AG09309 (cell line): ENCODE measurements around the gene DNAJC4.

Experiments used
- DNase-seq: peaks from one replicate; pipeline ENCODE4 v3.0.0-alpha.2; 2010; ENCODE audit warnings: low read depth
- H3K4me3 ChIP-seq: 2 replicates; pipeline ENCODE4 v1.5.1; 2011; ENCODE audit warnings: mild to moderate bottlenecking, low read depth, low read length, moderate library complexity; ENCODE audit not compliant: control insufficient read depth
- TF ChIP-seq, protein P1 (sequence below): IDR thresholded peaks from 2 replicates; pipeline ENCODE4 v1.5.1; 2011; ENCODE audit warnings: mild to moderate bottlenecking, low read depth, low read length, inconsistent platforms; ENCODE audit not compliant: insufficient read depth, control insufficient read depth; ENCODE audit errors: missing control alignments

The DNAJC4 gene

DNA sequence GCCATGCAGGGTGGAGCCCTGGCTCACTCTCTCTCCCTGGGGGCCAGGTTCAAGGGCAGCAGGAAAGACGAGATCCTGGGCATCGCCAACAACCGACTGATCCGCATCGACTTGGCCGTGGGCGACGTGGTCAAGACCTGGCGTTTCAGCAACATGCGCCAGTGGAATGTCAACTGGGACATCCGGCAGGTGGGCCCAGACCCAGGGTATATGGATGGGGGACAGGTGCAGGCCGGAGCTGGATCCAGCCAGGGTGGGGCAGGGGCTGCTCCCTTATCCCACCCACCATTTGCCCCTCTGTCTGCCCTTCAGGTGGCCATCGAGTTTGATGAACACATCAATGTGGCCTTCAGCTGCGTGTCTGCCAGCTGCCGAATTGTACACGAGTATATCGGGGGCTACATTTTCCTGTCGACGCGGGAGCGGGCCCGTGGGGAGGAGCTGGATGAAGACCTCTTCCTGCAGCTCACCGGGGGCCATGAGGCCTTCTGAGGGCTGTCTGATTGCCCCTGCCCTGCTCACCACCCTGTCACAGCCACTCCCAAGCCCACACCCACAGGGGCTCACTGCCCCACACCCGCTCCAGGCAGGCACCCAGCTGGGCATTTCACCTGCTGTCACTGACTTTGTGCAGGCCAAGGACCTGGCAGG, 7.2 kb upstream of the DNAJC4 start:
- TF ChIP-seq, protein P1, sequence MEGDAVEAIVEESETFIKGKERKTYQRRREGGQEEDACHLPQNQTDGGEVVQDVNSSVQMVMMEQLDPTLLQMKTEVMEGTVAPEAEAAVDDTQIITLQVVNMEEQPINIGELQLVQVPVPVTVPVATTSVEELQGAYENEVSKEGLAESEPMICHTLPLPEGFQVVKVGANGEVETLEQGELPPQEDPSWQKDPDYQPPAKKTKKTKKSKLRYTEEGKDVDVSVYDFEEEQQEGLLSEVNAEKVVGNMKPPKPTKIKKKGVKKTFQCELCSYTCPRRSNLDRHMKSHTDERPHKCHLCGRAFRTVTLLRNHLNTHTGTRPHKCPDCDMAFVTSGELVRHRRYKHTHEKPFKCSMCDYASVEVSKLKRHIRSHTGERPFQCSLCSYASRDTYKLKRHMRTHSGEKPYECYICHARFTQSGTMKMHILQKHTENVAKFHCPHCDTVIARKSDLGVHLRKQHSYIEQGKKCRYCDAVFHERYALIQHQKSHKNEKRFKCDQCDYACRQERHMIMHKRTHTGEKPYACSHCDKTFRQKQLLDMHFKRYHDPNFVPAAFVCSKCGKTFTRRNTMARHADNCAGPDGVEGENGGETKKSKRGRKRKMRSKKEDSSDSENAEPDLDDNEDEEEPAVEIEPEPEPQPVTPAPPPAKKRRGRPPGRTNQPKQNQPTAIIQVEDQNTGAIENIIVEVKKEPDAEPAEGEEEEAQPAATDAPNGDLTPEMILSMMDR = no peak
- no peak for DNase-seq
- no peak overlapping the region for H3K4me3 ChIP-seq

DNA sequence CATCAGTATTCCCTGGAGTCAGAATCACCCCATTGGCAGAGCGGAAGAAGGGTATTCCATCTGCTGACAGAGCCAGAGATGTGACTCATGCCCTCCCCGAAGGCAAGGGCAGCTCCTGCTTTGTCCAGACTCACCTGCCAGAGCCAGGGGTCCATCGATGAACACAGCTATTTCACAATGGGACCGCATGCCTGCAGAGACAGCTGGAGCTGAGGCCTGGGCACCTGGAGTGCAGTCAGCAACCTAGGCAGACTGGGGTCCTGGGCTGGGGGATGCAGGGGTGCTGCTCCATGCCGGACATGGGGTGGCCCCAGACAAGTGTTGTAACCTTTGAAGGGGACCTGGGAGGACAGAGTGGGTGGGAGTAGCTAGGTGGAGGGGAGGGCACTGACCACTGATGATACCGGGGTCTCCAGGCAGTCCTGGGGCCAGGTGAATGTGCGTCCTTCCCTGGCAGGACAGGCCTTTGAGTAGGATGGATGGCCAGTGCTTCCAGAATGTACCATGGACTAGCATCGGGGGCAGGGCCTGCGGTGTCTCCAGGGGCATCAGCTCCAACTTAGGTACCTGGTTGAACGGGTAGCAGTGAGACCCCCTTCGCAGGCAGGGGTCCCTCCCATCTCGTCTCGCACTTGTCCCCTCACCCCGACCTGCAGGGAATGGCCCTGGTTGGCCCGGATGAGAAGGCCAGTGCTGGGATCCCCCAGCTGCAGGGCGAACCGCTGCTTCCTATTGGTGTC, 6.0 kb upstream of the DNAJC4 start:
- H3K4me3 ChIP-seq = no peak overlapping the region
- TF ChIP-seq, protein P1 = no peak
- DNase-seq = no peak

DNA sequence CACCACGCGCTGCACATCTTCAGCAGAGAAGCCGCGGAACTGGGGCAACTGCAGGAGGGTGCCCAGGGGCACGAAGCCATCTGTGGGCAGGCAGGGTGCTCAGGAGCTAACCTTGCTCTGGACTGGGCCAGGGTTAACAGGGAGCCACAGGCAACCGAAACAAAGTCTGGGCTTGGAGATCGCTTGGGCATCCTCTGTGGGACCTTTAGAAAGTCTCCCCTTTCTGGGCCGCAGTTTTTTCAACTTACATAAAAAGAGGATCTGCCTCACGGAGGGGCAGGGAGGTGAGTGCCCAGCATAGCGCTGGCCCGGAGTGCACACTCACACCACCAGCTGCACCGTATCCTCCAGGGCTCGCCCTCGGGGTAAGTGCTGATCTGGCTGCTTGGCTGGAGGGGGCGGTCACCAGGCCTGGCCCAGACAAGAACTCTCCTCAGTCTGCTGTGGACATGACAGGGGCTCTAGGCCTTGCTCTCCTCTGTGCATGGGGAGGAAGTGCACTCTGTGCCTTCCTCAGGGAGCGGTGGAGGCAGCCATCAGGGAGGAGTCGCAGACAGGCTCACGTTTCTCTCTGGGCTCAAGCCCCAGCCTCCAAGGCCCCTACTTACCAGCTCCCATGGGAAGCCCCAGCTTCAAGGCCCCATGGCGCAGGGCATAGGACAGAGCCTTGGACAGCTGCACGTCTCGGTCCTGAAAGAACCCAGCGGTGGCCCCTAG, 5.3 kb upstream of the DNAJC4 start:
- peak overlapping the region; percentile 87 for H3K4me3 ChIP-seq
- TF ChIP-seq, protein P1 = no peak
- no peak for DNase-seq

DNA sequence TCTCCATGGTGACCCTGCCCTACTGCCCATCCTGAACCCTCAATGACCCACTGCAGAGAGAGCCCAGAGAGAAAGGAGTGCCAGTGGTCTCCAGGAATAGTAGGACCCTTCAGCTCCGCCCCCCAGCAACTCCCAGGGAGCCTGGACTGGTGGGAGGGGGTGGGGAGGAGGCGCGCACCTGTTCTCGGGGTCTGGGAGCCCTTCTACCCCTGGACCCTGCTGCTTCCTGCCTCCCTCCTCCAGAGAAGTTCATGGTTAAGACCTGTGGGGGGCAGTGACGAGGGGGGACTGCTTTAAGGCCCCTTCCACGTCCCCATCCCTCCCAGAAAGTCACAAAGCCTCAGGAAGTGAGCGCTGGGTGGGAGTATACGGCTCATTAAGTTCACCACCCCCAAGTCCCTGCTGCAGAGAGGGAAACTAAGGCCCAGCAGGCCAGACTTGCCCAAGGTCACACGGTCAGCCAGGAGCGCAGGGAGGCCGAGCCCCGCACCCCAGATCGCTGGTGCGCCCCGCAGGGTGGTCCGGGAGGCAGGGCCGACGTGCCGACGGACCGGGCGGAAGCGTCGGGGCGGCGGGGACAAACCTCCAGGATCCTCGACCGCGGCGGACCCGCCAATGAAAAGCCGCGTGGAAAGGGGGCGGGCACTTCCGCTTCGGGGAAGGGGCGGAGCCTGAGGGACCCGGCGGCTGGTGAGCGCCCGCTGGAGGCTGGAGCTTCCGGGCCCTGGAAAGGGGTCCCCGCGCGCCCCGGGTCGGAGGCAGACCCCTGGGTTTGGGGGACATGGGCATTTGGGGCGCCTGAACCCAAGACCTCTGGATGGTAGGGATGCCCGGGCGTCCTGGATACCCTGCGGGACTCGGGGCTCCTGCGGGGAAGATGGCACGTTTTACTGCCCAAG, 4.5 kb upstream of the DNAJC4 start, which contains the start of the genes NUDT22 and TRPT1:
Gene NUDT22, plus strand, starts transcription at position 667 of the 899 bp plus-strand sequence. CDS start 379 bp downstream, outside the sequence.
Gene TRPT1, minus strand, starts transcription at position 579 of the 899 bp plus-strand sequence. Its CDS starts 326 bp downstream, at position 253.
- H3K4me3 ChIP-seq = peak within 1 kb of the TSS; percentile 87
- DNase-seq = no peak
- TF ChIP-seq, protein P1 = peak; percentile 38

DNA sequence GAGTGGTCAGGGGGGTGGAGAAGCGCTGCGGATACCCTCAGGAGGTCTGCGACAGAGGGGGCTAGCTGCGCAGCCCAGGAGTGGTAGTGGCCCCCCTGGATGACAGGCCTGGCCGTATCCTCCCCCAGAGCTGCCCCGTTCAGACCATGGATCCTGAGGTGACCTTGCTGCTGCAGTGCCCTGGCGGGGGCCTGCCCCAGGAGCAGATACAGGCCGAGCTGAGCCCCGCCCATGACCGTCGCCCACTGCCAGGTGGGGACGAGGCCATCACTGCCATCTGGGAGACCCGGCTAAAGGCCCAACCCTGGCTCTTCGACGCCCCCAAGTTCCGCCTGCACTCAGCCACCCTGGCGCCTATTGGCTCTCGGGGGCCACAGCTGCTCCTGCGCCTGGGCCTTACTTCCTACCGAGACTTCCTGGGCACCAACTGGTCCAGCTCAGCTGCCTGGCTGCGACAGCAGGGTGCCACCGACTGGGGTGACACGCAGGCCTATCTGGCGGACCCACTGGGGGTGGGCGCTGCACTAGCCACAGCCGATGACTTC, 3.8 kb upstream of the DNAJC4 start:
- TF ChIP-seq, protein P1 = no peak
- peak overlapping the region; percentile 87 for H3K4me3 ChIP-seq
- DNase-seq = no peak

DNA sequence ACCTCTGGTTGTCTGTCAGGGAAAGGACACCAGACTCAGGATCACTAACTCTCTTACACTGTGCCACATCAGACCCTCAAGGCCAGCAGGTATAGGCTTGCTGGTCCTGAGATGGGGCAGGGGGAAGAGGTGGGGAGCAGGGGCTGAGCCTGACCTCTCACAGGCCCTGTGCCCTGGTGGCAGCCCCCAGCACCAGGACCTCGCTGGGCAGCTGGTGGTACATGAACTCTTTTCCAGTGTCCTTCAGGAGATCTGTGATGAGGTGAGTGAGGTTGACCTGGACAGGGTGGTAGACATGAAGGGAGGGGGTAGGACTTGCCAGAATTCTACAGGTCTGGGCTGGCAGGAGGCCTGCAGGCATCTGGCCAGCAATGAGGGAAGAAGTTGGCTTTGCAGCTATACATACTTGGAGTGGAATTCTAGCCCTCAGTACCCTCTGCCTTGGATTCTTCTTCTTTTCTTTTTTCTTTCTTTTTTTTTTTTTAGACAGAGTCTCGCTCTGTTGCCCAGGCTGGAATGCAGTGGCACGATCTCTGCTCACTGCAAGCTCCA, 2.9 kb upstream of the DNAJC4 start:
- H3K4me3 ChIP-seq = peak overlapping the region; percentile 87
- TF ChIP-seq, protein P1 = no peak
- DNase-seq = no peak
